ENCODE measurements around the gene HES5.

Gene HES5

DNA sequence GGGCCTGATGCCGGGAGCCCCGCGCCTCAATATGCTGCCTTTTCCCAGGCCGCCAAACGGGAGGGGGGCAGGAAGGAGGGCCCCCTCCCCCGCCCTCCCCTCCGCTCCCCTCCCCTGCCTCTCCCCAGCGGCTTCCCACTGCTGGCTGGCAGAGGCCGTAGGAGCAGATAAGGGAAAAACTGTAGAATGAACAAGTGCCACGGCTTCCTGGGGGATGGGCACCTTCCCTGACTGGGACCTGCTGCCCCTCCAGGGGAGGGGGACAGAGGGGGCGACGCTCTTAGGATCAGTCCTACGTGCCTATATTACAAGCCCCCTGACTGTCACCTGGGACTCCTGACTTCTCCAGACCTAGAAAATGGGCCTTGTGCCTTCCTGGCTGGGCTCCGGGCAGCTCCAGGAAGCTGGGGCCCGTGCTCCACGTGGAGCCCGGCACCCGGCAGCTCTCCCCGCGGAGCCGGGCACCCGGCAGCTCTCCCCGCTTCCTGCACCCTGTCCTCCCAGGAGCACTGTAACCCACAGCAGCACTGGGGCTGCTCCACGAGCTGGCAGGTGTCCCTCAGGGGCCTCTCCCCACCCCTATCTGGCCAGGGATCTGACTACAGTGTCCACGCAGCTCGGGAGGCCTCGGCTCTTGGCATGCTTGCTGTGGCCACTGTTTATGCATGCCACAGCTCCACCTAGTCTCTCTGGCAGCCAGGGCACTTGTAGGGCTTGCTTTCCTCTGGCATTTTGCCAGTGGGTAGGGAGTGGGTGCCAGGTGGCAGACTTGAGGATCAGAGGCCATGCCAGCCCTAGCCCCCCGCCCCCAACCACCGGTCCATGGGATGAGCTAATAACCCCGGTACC lies 674 bp upstream of the HES5 start:
- DNase-seq = no peak

DNA sequence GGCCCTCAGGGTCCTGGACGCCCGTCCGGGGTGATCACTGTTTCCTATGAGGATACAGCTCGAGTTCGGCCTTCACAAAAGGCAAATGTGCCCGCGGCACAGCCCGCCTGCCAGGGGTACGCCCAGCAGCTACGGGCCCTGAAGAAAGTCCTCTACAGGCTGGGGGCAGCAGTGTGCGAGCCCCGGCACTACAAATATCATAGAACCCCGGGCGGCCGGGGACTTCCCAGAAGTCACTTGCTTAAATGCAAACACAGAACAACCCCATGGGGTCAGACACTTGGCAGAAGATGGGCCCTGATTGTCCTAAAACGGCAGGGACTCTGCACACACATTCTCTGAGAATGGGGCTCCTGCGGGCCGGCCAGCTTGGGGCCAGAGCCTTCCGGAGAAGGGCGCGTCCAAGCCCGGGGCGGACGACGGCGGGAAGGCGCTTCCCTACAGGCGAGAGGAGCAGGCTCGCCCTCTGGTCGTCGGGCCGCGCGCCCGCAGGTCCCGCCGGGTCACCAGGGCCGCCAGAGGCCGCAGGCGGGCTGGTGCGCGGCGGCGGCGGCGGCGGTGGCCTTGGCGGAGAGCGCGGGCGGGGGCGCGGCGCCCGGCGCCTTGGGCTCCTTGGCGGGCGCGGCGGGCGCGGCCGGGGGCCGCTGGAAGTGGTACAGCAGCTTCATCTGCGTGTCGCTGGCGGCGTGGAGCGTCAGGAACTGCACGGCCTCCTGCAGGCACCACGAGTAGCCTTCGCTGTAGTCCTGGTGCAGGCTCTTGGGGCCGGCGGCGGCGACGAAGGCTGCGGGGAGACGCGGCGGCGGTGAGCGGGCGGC lies 888 bp downstream of the HES5 start:
- peak; percentile 35 for DNase-seq

DNA sequence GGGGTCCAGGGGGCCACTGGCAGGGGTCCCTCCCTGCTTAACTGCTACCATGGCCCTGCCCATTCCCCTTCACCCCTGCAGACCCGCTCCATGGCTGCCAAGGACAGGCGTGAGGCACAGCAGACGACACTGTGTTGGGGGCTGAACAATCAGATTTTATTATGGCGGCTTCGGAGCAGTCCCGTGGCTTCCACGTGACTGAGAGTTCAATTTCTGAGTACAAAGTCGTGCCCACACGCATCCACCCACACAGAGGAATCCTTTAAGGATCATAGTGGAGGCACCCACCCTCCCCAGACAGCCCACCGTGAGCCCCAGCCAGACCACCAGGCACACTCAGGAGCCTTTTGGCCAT lies 1.5 kb downstream of the HES5 start:
- DNase-seq = no peak

DNA sequence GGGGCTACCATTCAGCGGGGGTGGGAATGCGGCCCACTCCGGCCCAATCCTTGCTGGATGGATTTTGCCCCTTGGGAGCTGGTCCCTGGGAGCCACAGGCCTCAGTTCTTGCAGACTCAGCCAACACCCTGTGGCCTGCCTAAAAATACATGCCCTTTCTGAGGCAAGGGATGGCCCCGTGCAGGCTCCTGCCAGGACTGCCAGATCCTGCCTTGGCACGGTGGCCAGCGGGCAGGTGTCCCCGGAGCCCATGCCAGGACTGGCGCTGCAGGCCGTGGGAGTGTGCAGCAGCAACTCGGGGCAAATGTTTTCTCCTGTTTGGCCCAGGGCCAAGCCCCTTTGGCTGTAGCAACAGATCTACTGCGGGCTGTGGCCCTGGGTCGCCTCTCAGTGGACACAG lies 2.0 kb downstream of the HES5 start:
- DNase-seq = no peak

DNA sequence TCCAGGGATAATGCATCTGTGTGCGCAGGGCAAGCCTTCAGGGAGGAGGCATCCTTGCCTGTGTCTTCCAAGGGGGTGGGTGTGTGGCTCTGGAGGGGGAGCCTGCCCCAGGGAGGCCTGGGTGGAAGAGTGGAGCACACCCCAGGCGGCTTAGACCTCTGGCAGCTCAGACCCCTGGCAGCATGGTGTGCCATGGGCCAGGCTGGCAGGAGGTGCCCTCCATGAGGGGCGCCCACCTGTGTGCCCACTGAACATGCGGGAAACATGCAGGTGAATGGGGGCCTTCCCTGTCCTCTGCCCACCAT lies 2.6 kb downstream of the HES5 start:
- no peak for DNase-seq

DNA sequence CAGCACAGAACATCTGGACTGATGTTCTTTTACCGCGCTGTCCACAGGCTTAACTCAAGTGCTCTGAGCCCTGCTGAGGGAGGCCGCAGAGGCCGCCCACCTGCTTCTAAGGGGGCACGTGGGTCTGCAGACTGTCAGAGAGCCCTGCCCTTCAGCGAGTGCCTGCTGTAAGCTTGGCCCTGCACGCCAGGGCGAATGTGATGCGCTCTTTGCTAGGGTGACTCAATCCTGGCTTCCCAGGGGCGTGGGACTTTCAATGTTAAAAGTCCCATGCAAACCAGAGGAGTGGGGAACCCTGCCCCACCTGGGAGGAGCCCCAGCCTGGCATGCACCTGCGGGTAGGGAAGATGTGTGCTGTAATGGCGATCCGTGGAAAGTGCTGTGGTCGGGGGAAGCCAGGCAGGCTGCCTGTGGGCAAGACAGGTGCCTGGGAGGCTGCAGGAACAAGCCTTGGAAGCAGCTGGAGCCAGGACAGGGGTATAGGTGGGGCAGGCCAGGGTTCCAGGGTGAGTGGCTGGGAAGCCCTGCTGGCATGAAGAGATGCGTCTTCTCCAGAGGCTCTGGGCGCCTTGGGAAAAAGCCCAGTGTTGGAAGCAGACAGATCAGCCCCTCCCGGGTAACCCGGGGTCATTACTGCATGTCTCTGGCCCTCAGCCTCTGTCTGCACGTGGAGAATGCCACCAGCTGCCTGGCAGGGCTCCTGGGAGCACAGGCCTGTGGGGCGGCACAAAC lies 3.1 kb downstream of the HES5 start:
- peak; percentile 40 for DNase-seq

DNA sequence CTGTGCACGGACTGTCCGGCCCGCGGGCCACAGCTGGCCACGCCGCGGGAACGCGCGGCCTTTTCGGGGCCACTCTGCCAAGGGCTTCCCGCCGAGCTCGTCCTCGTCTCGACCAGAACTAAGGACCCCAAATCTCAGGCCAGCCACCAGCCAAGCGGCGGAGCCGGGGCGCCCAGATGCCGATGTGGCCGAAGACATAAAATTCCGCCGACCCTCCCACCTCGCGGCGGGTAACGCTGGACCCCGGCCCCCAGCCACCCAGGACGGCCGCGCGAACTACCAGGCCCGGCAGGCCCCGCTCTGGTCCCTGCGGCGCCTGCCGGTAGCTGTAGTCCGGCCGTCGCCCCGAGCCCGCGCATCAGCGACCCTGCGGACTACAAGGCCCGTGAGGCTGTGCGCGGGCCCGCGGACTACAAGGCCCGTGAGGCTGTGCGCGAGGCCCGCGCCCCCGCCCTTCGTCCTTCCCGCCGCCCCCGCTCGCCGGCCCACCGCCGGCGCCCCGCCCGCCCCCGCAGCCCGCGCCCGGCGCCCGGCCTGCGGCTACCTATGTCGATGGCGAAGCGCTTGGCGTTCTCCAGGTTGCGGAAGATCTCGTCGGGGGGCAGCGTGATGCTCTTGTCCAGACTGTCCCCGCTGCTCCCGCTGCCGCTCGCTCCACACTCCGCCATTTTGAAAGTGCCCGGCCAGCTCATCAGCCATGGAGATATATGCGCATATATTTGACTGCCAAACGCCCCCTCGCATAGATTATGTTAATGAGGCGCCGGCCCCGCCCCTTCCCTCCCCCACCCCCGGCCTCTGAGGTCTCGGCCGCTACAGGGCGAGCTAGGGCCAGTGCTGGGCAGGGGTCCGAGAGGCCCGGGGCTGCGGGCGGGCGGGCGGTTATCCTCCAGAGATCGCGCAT lies 3.9 kb downstream of the HES5 start, which contains the start of gene PANK4:
Gene PANK4 (minus strand): TSS at position 677 of the 904 bp plus-strand sequence. CDS start 9 bp downstream, at position 668.
- DNase-seq = peak; percentile 73

DNA sequence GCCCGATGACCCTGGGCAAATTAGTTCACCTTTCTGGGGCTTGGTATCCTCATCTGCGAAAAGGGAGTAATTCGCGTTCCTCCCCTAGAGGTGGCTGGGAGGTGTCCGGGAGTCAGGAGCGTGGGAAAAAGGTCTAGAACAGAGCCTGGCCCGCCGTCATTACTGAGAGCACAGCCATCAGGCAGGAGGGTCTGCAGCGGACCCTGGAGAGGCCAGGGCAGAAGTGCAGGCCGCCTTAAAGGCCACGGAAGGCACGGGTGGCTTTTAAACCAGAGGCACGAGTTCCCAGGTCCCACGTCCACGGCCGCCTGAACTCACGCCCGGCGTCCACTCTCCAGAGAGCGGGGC lies 4.5 kb downstream of the HES5 start:
- DNase-seq = no peak

DNA sequence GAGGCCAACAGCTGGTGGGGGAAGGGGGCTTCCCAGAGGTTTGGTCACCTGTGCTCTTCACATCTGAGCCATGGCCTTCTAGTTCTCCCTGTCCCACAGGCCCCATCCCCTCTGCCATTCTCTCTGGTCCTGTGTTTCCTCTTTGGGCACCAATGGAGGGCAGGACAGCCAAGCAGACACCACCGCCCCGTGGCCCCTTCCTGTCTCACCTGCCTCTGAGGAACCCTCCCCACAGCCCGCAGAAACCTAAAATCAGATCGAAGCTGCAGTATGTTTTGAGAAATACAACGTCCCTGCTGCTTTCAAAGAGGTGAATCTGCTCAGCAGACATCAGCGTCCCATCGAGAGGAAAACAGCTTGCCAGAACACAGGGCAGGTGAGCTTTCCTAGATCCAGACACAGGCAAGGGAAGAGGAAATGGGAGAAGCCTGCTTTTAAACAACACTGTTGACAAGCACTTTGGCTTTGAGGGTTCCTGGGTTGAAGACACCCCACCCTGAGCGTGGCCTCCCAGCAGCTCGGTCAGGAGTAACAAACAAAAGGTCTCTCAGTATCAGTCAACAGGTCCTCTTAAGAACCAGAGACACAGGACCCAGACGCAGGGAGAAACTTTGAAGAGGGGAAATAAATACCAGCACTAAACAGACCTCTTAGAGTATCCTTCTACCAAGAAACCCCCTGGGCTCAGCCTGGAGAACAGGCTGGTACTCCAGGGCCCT lies 6.0 kb downstream of the HES5 start:
- no peak for DNase-seq

DNA sequence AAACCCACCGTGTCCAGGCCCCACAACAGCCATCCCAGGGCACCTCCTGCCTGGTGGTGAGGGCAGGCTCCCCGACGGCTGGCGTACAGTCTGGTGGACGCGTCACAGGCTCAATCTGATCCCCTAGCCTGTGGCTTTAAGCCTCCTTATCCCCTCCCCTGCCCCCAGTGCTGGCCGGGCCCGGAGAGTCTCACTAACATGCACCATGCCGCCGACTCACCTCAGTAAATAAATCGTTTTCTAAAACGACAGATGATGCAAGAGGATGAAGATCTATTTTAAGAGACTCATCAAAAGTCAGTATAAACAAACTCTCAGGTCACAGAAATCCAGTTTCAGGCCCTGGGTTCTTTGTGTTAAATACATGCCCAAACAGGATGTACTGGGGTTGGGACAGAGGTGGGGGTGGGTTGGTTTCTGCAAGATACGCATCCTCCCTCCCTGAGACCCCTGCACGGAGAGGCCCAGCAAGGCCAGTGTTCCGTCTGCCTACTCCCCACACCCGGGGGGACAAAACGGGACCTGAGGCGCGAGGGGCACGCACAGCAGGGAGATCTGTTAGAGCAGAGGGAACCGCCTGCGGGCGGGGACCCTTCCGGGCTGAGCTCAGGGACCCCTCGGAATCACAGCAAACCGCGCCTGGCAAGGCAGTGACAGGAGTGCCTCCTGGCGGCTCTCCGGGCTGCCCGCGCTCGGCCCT lies 6.7 kb downstream of the HES5 start:
- no peak for DNase-seq

DNA sequence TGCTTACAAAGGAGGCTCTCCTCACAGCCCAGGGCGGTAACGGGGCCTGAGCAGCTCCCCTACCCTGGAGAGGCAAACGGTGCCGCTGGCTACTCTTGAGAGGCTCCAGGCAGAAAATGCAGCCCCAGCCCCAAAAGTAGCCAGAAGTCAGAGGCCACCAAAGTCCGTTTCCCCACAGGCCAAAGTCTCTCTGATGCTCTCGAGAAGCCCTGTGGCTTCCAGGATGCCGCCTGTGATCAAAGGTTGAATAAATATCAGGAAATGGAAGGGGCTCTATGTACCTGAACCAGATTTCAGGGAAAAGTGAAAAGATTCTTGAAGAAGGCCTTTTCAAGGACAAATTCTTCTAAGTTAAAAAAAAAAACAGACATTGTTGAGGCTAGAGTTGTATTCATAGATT lies 7.8 kb downstream of the HES5 start:
- no peak for DNase-seq

DNA sequence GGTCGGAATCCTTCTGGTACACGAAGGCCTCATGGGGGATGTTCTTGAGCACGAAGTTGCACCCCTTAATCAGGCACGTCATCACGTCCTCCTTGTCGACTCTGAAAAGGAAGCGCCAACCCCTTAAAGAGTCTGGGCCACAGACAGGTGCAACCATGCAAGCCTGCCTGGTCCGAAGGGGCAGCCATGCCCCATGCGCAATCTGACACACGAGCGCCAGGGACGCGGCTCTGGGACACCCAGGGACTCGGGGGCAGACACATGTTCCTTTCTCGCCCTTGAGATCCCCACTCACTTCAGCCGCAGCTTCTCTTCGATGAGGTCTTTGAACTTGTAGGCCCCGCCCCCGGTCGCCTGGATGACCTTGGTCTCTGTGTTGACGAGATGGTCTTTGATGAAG lies 9.3 kb downstream of the HES5 start:
- no peak for DNase-seq

DNA sequence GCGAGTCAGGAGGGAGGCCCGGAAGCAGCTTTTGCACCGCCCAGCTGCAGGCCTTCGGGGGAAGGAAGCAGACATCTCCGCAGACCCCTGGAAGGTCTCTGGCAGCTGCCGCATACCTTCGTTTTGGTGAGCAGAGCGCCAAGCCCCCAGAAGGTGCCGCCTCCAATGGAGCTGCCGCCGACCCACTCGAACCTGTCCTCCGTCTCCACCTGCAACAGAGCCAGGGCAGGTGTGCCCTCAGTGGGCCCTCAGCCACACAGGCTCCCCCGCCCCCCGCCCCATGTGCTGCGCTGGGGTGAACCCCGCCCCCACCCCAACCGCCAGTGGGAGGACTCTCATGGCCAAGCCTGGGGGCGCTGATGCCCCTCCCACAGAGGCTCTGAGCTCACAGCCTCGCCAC lies 9.9 kb downstream of the HES5 start:
- no peak for DNase-seq

DNA sequence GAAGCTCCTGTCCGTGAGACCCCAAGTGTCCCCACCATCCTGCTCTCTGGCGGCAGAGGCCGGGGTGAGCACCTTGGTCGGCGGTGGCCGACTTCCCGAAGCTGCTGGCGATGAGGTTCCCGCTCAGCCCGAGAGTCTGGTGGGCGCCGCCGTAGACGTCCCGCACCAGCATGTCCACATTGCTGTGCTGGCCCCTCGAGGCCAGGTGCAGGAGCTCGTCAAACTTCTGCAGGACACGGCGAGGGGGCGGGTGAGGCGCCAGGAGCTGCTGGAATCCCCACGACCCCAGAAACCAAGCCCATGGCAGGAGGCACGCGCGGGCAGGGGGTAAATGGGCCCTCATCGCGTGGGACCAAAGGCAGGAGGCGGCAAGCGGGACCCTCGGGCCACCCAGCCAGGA lies 10.3 kb downstream of the HES5 start:
- DNase-seq = no peak

DNA sequence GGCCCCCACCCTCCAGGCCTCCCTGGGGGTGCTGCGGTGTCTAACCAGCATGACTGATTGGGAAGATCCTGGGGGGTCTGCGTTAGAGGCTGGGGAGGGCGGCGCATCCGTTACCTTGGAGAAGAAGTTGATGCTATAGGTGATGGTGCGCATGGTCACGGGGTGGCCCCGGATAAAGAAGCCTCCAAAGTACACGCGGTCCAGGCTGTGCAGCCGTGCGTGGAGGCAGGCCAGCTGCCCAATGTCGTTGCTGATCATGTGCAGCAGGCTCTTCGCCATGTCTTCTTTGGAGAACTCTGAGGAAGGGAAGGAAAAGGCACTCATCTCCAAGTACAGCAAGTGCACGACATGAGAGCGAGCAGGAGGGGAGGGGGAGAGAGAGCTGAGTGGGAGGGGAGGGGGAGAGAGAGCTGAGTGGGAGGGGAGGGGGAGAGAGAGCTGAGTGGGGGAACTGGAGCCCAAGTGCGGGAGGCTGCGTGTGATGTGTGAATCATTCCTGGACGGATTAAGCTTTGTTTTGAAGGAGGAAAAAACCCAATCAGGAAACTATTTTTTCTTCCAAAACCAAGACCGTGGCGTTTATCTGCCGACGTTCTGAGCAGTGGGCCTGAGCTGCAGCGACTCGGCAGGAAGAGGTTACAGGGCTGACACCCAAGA lies 10.9 kb downstream of the HES5 start:
- DNase-seq = no peak

DNA sequence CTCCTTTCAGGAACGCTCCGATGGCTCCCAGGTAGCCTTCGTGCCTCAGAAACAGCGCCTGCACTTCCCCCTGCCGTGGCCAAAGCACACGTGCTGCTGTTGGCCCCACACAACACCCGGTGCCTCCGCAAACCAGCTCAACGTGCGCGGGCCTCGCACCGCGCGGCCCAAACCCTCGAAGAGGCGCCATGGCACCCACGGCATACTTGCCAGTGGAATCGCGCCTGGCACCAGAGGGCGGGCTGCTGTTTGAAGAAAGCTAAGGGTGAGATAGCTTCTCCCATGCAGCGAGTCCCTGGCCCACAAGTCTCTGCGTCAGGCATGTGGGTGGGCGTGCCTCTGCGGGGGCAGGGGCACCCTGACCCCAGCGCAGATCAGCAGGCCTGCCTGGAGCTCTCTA lies 11.5 kb downstream of the HES5 start:
- no peak for DNase-seq

DNA sequence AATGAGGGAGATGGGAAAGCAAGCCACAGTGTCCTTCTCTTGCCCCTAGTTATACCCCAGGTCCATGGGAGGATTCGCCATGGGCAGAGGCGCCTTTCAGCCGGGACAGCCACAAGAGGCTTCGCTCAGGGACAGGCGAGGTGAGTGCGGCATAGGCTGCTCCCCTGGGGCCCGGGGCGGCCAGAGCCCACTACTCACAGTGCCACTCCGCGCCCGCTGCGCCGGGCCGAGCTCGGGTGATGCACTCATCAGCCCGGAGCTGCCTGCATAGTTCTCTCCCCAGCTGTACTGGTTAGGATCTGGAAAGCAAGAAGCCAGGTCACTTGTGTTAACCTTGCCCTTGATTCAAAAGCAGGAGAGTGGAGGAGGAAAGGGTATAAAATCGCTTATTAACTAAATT lies 12.1 kb downstream of the HES5 start:
- DNase-seq = no peak

DNA sequence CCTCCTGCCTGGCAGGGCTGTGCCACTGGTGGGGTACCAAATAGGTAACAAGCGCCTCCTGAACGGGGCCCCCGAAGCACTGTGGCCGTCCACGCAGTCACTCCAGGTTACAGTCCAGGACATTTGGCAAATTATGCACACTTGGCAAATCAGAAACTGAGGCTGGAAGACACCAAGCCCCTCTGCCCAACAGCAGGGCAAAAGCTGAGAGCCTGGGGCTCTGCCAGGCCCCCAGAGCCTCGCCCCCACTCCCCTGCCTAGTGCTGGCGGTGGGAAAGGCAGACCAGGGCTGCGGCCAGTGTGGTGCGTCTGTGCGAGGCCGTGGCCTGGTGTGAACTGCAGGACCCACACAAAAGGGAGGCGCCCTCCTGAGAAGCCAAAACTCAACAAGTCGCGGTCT lies 13.1 kb downstream of the HES5 start:
- no peak for DNase-seq

DNA sequence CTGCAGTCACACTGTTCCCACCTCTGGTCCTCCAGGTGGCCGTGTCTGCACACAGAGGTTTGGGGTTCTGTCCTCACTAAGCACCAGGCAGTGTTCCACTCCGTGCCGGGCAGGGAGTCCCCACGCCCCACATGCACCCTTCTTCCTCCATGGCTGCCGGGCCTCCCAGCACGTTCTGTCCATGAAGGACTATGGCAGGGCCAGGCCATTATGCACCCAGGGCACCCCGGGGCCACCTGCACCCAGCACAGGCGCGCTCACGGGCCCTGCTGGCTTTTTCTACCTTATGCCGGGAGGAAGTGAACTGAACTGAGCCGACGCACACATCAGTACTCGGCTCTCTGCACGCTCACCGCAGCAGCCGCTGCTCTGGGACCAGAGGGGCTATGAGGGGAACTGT lies 13.9 kb downstream of the HES5 start:
- no peak for DNase-seq

DNA sequence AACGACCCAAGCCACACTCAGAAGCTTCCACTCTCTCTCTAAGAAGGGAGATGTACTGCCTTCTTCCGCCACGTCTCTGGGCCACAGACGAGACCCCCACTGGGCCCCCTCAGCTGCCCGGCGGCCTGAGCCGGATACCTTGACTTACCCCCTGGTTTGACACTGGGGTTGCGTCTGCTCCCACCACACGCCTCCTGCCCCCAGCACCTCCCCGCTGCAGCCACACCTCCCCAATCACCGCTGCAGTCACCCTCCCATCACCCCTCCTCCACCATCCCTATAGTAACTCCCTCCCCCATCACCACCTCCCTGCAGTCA lies 14.3 kb downstream of the HES5 start:
- no peak for DNase-seq
